Hematopoietic multipotent progenitor cell treated with erythropoietin and hydrocortisone succinate and interleukin-3 and kit ligand, for 8 days (in vitro differentiated cells): ENCODE results near the gene RPL10A.

Experiments used
- DNase-seq: peaks from one replicate; pipeline ENCODE4 v3.0.0-alpha.2; 2015

RPL10A gene

GRCh38 chr6:35493307-35493983 lies 25.2 kb downstream of the RPL10A start:
- no peak for DNase-seq

GRCh38 chr6:35494161-35494563 lies 26.0 kb downstream of the RPL10A start:
- no peak for DNase-seq

DNA sequence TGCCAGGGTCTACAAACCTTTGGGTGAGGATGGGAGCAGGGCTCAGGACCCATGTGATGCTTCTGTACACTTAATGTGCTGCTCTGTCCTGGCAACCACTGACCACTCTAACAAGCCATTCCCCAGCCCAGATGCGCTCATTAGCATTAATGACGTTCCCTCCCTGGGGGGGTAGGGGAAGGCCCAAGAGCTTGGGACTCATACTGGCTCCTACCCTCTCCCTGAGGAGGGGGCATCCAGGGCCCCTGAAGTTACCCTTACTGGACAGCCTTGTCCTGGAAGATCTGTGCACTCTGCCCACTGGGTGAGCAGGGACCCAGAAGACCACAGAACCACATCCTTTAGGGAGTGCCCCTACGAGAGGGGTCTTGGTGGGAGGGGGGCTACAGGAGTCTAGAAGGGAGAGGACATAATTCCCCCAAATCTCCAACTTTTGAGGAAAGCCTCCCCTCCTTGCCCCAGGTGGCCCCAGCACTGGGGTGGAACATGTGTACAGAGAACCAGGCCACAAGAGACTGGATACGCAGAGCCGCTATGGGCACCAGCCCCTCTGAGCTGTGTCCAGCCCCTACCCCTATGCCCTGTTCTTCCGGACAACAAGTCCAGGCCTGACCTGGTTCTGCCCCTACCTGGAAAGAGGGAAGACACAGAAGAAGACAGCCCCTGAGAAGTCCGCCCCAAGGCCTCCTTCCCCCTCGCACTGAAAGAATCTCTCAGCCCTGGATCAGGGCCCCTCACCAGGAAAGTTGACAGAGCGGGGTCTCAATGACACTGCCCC lies 27.2 kb downstream of the RPL10A start:
- no peak for DNase-seq

- no peak for DNase-seq
These were observed 28.0 kb downstream of the RPL10A start for GRCh38 chr6:35496036-35496840.

DNA sequence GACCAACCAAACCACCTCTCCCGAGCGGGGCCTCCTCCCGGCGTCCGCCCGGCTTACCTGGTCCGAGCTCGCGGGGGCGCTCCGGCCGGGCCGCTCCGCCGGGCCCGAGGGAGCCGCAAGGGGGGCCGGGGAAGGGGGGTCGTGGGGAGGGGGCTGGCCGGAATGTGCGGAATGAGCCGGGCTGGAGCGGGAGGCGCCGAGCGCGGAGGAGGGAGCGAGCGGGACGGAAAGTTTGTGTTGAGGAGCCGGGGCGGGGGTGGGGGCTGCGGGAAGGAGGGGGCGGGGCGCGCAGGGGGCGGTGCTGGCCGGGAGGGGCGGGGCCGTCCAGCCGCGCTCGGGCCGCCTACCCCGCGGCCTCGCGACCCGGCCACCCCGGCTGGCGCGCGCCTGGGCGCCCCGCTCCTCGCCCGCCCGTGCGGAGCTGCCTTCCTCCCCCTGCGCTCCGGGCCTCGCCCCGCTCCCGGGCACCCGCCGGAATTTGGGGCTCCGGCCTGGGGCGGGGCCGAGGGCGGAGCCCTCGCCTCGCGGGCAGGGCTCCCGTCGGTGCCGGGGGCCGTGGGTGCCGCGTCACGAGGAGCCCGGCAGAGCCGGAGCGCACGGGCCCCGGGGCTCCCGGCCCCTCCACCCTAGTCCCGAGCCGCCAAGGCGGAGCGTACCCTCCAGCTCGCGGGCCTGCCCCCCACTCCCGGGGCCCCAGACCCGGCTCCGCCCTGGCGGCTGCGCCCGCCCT lies 28.8 kb downstream of the RPL10A start, which contains the start of gene TEAD3:
Gene TEAD3, minus strand, starts transcription at position 239 of the 730 bp plus-strand sequence.
- peak; percentile 40 for DNase-seq

DNA sequence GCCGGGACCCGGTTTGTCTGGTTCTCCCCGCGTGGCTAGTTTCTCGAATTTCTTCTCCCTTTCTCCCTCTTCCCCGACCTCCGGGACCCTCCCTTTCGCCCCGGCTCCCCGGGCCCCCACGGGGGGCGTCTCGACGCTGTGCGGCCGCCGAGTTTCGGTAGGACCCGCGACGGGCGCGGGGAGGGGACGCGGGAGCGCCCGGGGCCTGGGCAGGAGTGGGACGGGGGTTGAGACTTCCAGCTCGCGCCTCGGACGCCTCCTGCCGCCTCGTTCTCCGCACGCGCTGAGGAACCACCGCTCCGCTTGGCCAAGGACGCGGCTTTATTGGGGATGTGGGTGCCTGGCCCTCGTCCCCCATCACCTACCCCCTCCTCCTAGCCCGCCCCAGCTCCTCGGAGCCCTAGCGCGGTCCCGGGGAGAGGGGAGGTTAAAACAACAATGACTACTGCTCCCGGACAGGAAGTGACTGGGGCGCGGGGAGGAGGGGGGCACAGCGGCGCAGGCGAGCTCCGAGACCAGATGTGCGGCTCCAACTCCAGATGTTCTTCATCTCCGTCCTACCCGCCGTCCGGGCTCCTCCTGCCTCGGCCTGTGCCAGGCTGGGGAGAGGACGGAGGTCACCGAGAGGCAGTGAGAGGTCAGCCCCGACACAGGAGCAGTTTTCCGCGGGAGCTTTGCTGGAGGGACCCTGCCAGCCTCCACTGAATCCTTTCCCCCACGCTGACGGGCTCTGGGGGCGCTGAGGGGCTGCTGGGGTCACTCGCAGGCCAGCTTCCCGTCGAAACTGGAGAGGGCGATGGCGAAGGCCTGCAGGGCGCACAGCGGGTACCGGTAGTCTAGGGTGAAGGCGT lies 29.6 kb downstream of the RPL10A start:
- no peak for DNase-seq

- DNase-seq, result peak; percentile 58
These were observed 30.3 kb downstream of the RPL10A start for GRCh38 chr6:35498422-35499067.

DNA sequence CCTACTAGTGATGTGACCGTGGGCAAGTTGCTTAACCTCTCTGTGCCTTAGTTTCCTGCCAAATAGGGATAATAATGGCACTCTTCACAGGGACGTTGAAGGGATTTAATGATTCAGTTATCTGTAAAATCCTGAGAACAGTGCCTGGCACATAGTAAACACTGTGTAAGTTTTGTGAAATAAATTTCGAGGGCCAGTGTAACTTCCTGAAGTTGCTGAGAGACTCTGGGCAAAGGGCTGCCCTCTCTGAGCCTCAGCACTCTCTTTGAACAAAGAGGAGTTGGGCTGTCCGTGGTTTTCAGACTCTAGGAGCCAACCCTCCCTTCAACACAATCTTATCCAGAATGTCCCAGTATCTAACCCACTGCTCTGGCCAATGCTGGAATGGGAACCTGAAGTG lies 31.2 kb downstream of the RPL10A start:
- DNase-seq, result no peak

DNA sequence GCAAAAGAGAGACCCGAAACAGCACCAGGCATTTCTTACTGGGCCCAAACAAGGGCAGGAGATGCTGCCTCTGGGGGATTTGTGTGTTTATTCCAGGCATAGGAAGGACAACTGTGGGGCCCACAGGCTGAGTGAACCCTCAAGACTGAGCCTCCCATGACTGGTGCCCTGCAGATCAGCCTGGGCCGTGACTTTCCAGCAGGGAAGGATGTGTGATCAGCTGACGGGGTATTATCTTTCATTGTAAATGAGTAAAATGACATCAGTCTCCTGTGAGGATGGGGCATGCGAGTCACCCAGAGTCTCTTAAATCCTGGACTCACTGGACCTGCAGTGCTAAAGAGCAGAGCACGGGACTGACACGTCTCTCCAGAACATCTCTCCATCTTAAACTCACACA lies 32.6 kb downstream of the RPL10A start:
- DNase-seq, result no peak

DNA sequence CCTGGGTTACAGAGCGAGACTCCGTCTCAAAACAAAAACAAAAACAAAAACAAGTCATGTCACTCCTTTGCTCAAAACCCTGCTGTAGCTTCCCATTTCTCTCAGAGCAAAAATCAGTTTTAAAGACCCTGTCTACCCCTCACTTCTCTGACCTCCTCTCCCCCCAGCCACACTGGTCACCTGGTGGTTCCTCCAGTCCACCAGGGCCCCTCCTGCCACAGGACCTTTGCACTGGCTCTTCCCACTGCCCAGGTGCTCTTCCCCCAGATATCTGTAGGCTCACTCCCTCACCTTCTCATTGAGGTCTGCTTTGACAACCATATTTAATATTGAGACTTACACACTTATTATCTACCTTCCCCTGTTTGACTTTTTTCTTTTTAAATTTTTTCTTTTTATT lies 33.6 kb downstream of the RPL10A start:
- no peak for DNase-seq

- no peak for DNase-seq
These were observed 35.3 kb downstream of the RPL10A start for GRCh38 chr6:35503534-35503933.

DNA sequence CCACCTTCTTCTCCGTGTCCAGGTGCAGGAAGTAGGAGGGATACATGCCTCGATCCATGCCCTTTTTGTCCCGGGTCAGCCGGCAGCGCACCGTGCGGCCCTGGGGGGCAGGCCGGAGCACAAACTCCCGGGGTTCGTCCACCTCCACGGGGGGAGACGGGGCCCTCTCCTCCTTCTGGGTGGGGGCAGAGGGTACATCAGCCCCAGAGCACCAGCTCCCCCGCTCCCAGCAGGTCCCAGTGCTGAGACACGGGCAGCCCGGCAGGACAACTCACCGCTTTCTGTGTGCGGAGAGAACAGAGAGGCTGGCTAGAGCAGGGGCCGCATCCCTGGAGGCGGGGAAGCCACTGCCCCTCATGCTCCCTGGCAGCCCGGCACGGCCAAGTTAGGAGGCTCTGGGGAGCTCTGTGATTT lies 37.8 kb downstream of the RPL10A start:
- DNase-seq, result no peak

DNA sequence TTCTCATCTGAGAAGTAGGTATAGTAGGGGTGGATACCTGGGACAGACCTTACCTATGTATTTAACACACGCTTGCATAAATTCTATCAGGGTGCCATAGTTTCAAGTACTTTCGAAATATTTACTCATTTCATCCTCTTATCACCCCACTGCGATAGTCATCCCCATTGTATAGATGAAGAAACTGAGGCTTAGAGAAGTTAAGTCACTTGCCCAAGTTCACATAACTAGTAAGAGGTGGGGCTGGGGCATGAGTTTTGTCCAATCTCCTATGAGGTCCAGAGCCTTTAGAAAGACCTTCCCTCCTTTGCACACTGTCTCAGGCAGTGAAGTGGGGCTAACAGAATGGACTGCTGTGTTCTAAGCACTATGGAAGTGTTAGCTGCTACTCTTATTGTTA lies 38.3 kb downstream of the RPL10A start:
- DNase-seq, result no peak

GRCh38 chr6:35507221-35507620 lies 39.0 kb downstream of the RPL10A start:
- no peak for DNase-seq

- no peak for DNase-seq
These were observed 39.8 kb downstream of the RPL10A start for GRCh38 chr6:35508027-35508426.

DNA sequence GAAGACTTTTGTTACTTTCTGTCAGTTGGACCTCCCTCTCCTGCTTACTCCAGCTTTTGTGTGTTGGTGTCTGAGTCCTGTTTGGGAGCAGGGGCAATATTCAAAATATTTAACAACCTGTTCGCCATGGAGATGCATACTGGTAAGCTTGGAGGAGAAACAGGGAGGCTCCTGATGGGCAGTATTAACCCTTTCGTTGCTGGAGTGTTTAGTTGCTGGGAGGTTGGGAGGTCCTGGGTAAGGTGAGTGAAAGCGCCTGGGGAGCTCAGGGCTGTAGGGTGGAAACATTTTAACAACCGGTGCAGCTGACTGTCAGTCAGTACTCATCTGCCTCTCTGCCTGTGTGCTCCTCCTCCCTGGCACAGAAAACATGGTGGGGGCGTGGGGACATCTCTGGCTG lies 40.3 kb downstream of the RPL10A start:
- no peak for DNase-seq

GRCh38 chr6:35510916-35511561 lies 42.8 kb downstream of the RPL10A start:
- peak; percentile 59 for DNase-seq

DNA sequence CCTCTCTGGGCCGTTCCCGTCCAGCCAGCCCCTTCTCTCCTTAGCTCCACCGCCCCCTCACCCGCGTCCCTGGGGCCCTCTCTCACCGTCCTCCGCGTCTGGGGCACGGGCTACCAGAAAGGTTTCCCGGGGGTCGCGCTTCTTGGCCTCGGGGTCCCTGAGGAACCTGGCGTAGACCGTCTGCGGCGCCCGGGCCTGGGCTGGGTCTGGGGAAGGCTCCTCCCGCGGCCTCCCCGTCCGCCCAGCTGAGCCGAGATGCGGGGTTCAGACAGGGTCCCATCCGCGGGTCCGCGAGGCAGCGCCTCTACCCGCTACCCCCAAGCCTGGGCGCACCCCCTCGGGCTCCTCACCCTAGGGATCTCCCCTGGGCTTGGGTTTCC lies 43.4 kb downstream of the RPL10A start:
- no peak for DNase-seq

GRCh38 chr6:35512006-35512405 lies 43.8 kb downstream of the RPL10A start:
- DNase-seq, result no peak

DNA sequence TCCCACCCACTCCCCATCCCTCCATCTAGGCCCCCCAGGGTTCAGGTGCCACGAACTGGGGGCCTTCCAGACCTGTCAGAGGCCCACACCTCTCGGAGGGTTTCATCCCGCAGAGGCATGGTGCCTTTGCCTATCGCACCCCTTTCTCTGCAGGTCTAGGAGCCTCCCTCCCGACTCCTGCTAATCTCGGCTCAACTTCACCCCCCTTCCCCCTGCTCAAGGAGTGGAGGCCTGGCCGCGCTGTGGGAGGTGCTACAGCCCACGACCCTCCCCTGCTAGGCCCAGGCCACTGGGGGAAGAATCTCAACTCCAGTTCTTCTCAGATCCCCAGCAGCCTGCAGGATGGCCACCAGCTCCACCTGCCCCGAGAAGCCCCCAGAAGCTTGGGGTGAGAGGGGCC lies 44.5 kb downstream of the RPL10A start, which contains the start of gene TULP1:
Gene TULP1, minus strand, starts transcription at position 157 of the 400 bp plus-strand sequence. Its CDS starts 38 bp downstream, at position 119.
- DNase-seq, result no peak

- no peak for DNase-seq
These were observed 46.4 kb downstream of the RPL10A start for GRCh38 chr6:35514587-35514986.
